ENCODE measurements around the gene SMYD3. TPM values are rescaled to one million over a fixed set of nuclear protein-coding genes. Genes with fewer than 3 reads are reported as not detected.

Gene SMYD3
- total RNA-seq, 4 donors from 2014 or later, result 11.6 to 26.9 (median 18.3) TPM

DNA sequence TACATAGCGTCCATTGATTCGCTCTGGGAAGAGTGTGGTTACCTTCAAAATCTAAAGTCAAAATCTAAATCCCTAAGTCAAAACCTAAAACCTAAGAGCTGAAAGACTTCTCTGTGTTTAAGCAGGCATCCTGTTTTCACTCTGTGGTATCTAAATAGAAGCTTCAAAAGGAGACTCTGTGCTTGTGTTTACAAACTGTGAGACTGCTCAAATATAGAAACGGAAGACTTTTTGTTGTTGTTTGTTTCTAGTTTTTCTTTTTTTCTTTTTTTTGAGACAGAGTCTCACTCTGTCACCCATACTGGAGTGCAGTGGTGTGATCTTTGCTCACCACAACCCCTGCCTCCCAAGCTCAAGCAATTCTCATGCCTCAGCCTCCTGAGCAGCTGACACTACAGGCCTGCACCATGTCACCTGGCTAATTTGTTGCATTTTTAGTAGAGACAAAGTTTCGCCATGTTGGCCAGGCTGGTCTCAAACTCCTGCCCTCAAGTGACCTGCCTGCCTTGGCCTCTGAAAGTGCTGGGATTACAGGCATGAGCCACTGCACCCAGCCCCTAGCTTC, 425.9 kb downstream of the SMYD3 start:
- H3K36me3 ChIP-seq, result no peaks in the 10 kb centered on the region
- peaks cover 0 to 7% (median 0%) of the 10 kb centered on the region in 3 donors for H3K9me3 ChIP-seq
- H3K4me3 ChIP-seq, result no peak overlapping the region
- no peak for TF ChIP-seq EP300 (IDR thresholded peaks at IDR 0.05)
- TF ChIP-seq, protein P1, sequence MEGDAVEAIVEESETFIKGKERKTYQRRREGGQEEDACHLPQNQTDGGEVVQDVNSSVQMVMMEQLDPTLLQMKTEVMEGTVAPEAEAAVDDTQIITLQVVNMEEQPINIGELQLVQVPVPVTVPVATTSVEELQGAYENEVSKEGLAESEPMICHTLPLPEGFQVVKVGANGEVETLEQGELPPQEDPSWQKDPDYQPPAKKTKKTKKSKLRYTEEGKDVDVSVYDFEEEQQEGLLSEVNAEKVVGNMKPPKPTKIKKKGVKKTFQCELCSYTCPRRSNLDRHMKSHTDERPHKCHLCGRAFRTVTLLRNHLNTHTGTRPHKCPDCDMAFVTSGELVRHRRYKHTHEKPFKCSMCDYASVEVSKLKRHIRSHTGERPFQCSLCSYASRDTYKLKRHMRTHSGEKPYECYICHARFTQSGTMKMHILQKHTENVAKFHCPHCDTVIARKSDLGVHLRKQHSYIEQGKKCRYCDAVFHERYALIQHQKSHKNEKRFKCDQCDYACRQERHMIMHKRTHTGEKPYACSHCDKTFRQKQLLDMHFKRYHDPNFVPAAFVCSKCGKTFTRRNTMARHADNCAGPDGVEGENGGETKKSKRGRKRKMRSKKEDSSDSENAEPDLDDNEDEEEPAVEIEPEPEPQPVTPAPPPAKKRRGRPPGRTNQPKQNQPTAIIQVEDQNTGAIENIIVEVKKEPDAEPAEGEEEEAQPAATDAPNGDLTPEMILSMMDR (IDR thresholded peaks at IDR 0.05), result no peak
- no peak for TF ChIP-seq POLR2AphosphoS5 (IDR thresholded peaks at IDR 0.05)
- no peak for TF ChIP-seq POLR2A (IDR thresholded peaks at IDR 0.05)
- no peaks in the 10 kb centered on the region for H3K4me1 ChIP-seq
- H3K27ac ChIP-seq, result no peak overlapping the region
- no peak for ATAC-seq
- H3K27me3 ChIP-seq, result no peaks in the 10 kb centered on the region
- WGBS, 2 donors (ENCODE audit: low coverage in 1 of 2), result 87 to 94% methylated on average over 3 to 4 of the region's 4 CpGs

DNA sequence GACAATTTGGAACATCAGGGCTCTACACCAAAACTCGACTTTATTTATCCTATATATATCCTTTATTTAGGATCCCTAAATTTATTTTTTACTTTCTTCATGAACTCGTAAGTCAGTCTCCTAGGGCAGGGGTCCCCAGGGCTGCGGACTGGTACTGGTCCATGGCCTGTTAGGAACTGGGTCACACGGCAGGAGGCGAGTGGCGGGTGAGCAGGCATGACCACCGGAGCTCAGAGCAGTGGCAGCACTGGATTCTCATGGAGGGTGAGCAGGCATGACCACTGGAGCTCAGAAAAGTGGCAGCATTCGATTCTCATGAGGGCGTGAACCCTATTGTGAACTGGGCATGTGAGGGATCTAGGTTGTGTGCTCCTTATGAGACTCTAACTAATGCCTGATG, 427.0 kb downstream of the SMYD3 start:
- no peaks in the 10 kb centered on the region for H3K36me3 ChIP-seq
- H3K27ac ChIP-seq, result no peak overlapping the region
- TF ChIP-seq POLR2A (IDR thresholded peaks at IDR 0.05), result no peak
- TF ChIP-seq, protein P1 (IDR thresholded peaks at IDR 0.05), result no peak
- no peak for TF ChIP-seq POLR2AphosphoS5 (IDR thresholded peaks at IDR 0.05)
- no peak for TF ChIP-seq EP300 (IDR thresholded peaks at IDR 0.05)
- WGBS, 2 donors (ENCODE audit: low coverage in 1 of 2), result 93 to 98% methylated on average over 1 to 7 of the region's 9 CpGs
- no peak overlapping the region for H3K4me3 ChIP-seq
- no peaks in the 10 kb centered on the region for H3K4me1 ChIP-seq
- H3K9me3 ChIP-seq, result peaks cover 0 to 10% (median 0%) of the 10 kb centered on the region in 3 donors
- H3K27me3 ChIP-seq, result no peaks in the 10 kb centered on the region
- ATAC-seq, result no peak

DNA sequence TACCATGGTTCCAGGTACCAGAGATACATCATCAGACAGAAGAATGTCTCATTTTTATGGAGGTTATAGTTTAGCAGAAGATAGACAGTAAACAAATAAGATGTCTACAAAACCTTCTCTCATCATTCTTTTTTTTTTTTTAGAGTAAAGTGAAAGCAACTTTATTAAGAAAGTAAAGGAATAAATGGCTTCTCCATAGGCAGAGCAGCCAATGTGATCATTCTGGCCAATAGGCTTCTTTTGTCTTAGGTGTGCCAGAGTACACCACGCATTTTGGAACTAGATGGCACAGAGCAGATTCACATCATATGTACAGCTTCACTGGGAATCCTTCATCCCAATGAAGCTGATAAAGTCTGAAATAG, 428.2 kb downstream of the SMYD3 start:
- no peak overlapping the region for H3K4me3 ChIP-seq
- H3K9me3 ChIP-seq, result peaks cover 0 to 13% (median 0%) of the 10 kb centered on the region in 3 donors
- peaks cover 0 to 6% (median 0%) of the 10 kb centered on the region in 3 donors for H3K4me1 ChIP-seq
- no peak for ATAC-seq
- no peaks in the 10 kb centered on the region for H3K36me3 ChIP-seq
- no peak for TF ChIP-seq POLR2AphosphoS5 (IDR thresholded peaks at IDR 0.05)
- TF ChIP-seq, protein P1 (IDR thresholded peaks at IDR 0.05), result no peak
- TF ChIP-seq EP300 (IDR thresholded peaks at IDR 0.05), result no peak
- no peak for TF ChIP-seq POLR2A (IDR thresholded peaks at IDR 0.05)
- no peak overlapping the region for H3K27ac ChIP-seq
- no peaks in the 10 kb centered on the region for H3K27me3 ChIP-seq
- 83 to 94% methylated on average over 1 of the region's 1 CpG for WGBS, 2 donors (ENCODE audit: low coverage in 1 of 2)

DNA sequence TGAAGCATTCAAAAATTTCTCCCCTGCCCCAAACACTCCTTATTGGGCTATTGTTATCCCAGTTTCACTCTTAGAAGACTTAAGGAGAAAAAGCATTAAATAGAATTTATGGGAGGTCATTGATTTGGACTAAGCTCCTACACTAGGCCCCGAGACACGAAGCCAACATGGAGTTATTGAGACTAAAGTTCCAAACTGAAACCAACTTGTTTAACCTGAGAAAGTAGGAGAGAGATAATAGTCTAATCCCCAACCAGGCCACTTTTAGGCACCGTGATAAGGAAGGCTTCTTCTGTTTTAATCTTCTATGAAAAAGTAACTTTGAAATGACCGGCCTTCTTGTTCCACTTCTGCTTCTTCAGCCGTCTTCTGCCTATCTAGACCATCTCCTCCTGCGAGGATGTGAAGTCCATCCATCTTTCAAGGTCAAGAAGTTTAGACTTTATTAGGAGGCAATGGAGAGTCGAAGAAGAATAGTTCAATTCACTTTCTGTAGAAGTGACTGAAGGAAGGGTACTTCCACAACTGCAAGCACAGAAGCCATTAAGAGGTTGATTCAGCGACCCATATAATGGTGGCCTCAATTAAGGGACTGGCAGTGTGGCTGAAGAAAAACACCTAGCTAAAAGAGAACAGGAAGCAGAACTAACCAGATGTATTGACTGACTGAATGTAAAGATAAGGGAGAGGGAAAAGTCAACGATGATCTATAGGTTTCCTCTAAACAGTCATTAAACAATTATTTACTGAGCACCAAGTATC, 428.8 kb downstream of the SMYD3 start:
- WGBS, 2 donors (ENCODE audit: low coverage in 1 of 2), result 71 to 88% methylated on average over 6 to 9 of the region's 9 CpGs
- Histone ChIP-seq H3K27ac (peak overlapping the region in 1 of 4 donors; percentile 12), H3K4me3 (no peak overlapping the region), H3K9me3 (peaks cover 0 to 13% (median 0%) of the 10 kb centered on the region in 3 donors), H3K4me1 (peaks cover 0 to 9% (median 0%) of the 10 kb centered on the region in 3 donors), H3K36me3 (no peaks in the 10 kb centered on the region), H3K27me3 (no peaks in the 10 kb centered on the region)
- TF ChIP-seq POLR2A (IDR thresholded peaks at IDR 0.05) (no peak), POLR2AphosphoS5 (IDR thresholded peaks at IDR 0.05) (no peak), EP300 (IDR thresholded peaks at IDR 0.05) (no peak)
- TF ChIP-seq, protein P1 (IDR thresholded peaks at IDR 0.05), result no peak
- no peak for ATAC-seq

DNA sequence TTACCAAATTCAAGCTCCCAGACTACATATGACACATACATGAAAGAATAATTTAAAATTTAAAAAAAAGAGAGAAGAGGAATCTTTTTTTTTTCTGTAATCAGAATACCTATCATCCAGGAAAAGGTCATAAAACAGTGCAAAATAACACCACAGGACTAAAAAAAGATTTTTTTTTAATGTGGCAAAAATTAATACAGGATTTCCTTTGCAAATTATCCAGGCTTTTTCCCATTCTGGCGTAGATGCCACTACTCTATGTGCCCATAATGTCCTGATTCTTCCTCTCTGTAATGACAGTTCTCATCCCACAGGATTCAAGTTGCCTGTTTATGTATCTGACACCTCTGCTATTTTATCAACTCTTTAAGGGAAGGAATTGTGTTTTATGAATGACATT, 429.6 kb downstream of the SMYD3 start:
- TF ChIP-seq POLR2A (IDR thresholded peaks at IDR 0.05) (no peak), EP300 (IDR thresholded peaks at IDR 0.05) (no peak), POLR2AphosphoS5 (IDR thresholded peaks at IDR 0.05) (no peak)
- TF ChIP-seq, protein P1 (IDR thresholded peaks at IDR 0.05), result no peak
- H3K4me3 ChIP-seq, result no peak overlapping the region
- no peaks in the 10 kb centered on the region for H3K27me3 ChIP-seq
- no peak overlapping the region for H3K27ac ChIP-seq
- ATAC-seq, result no peak
- H3K36me3 ChIP-seq, result no peaks in the 10 kb centered on the region
- 45 to 72% methylated on average over 1 of the region's 1 CpG for WGBS, 2 donors (ENCODE audit: low coverage in 1 of 2)
- H3K4me1 ChIP-seq, result peaks cover 0 to 9% (median 0%) of the 10 kb centered on the region in 3 donors
- H3K9me3 ChIP-seq, result peaks cover 0 to 12% (median 0%) of the 10 kb centered on the region in 3 donors

All from gastroesophageal sphincter (tissue), 4 donors.